ENCODE data around the gene TSPAN2. TPM values are rescaled to one million over a fixed set of nuclear protein-coding genes. Genes with fewer than 3 reads are reported as not detected.

The TSPAN2 gene
- polyA plus RNA-seq, 3 donors, result 3.5 to 20.6 (median 16.7) TPM

- H3K27me3 Mint-ChIP-seq (ENCODE audit: low read depth in 3 of 3), result peaks cover 0 to 1% (median 0%) of the 10 kb centered on the region in 3 donors
- 100% methylated on average over 1 of the region's 2 CpGs for WGBS (ENCODE audit: insufficient coverage)
- peaks cover 10% of the 10 kb centered on the region for H3K4me1 Mint-ChIP-seq
- Histone ChIP-seq H2AFZ (ENCODE audit: insufficient read depth, low read depth, low read length, poor library complexity, severe bottlenecking) (no peak overlapping the region), H4K20me1 (ENCODE audit: insufficient read depth, low read length) (no peaks in the 10 kb centered on the region), H3K4me3 (replicated peaks in 1 of 3; ENCODE audit: low read depth in 2 of 3, low read length in 3 of 3) (no peak overlapping the region), H3K27ac (ENCODE audit: low read depth in 1 of 2, low read length in 2 of 2) (no peak overlapping the region), H3K79me2 (ENCODE audit: insufficient read depth, low read length) (no peaks in the 10 kb centered on the region), H3K9ac (ENCODE audit: insufficient read depth, low read length, poor library complexity, severe bottlenecking) (no peak overlapping the region), H3K9me3 (replicated peaks in 1 of 2; ENCODE audit: control insufficient read depth in 1 of 2, insufficient read depth in 1 of 2, low read length in 2 of 2) (no peaks in the 10 kb centered on the region), H3K4me1 (ENCODE audit: control insufficient read depth in 1 of 2, insufficient read depth in 2 of 2, low read length in 2 of 2) (peaks cover 0 to 7% of the 10 kb centered on the region in 2 donors), H3K27me3 (ENCODE audit: control insufficient read depth in 2 of 2, insufficient read depth in 2 of 2, low read length in 2 of 2) (no peaks in the 10 kb centered on the region), H3K36me3 (replicated peaks in 1 of 2; ENCODE audit: control insufficient read depth in 1 of 2, insufficient read depth in 2 of 2, low read length in 2 of 2) (no peaks in the 10 kb centered on the region), H3K4me2 (replicated peaks; ENCODE audit: extremely low read depth, low read length, poor library complexity, severe bottlenecking) (no peak overlapping the region)
- H3K36me3 Mint-ChIP-seq, result no peaks in the 10 kb centered on the region
- peaks cover 2 to 6% (median 4%) of the 10 kb centered on the region in 7 donors for H3K9me3 Mint-ChIP-seq
- DNase-seq, result no peak
- intact Hi-C loops (cut with micrococcal nuclease), result no loop called here
- no peak overlapping the region for H3K27ac Mint-ChIP-seq
- no peak for TF ChIP-seq CTCF (IDR thresholded peaks at IDR 0.05)
- H3K4me3 Mint-ChIP-seq, result no peak overlapping the region
Observed at GRCh38 chr1:115013792-115014191, 75.5 kb downstream of the TSPAN2 start.

GRCh38 chr1:115012434-115012833 is 76.9 kb downstream of the TSPAN2 start:
- Mint-ChIP-seq H3K4me1 (peaks cover 10% of the 10 kb centered on the region), H3K36me3 (no peaks in the 10 kb centered on the region), H3K9me3 (peaks cover 0 to 4% (median 3%) of the 10 kb centered on the region in 7 donors), H3K27ac (no peak overlapping the region), H3K27me3 (ENCODE audit: low read depth in 3 of 3) (peaks cover 0 to 1% (median 0%) of the 10 kb centered on the region in 3 donors), H3K4me3 (no peak overlapping the region)
- Histone ChIP-seq H3K9ac (ENCODE audit: insufficient read depth, low read length, poor library complexity, severe bottlenecking) (no peak overlapping the region), H2AFZ (ENCODE audit: insufficient read depth, low read depth, low read length, poor library complexity, severe bottlenecking) (no peak overlapping the region), H3K4me2 (replicated peaks; ENCODE audit: extremely low read depth, low read length, poor library complexity, severe bottlenecking) (no peak overlapping the region), H3K4me3 (replicated peaks in 1 of 3; ENCODE audit: low read depth in 2 of 3, low read length in 3 of 3) (no peak overlapping the region), H3K27ac (ENCODE audit: low read depth in 1 of 2, low read length in 2 of 2) (no peak overlapping the region), H4K20me1 (ENCODE audit: insufficient read depth, low read length) (no peaks in the 10 kb centered on the region), H3K79me2 (ENCODE audit: insufficient read depth, low read length) (no peaks in the 10 kb centered on the region), H3K36me3 (replicated peaks in 1 of 2; ENCODE audit: control insufficient read depth in 1 of 2, insufficient read depth in 2 of 2, low read length in 2 of 2) (no peaks in the 10 kb centered on the region), H3K4me1 (ENCODE audit: control insufficient read depth in 1 of 2, insufficient read depth in 2 of 2, low read length in 2 of 2) (peaks cover 0 to 7% of the 10 kb centered on the region in 2 donors), H3K27me3 (ENCODE audit: control insufficient read depth in 2 of 2, insufficient read depth in 2 of 2, low read length in 2 of 2) (no peaks in the 10 kb centered on the region), H3K9me3 (replicated peaks in 1 of 2; ENCODE audit: control insufficient read depth in 1 of 2, insufficient read depth in 1 of 2, low read length in 2 of 2) (no peaks in the 10 kb centered on the region)
- no peak for TF ChIP-seq CTCF (IDR thresholded peaks at IDR 0.05)
- WGBS (ENCODE audit: insufficient coverage), result no CpG with 5 or more reads among the region's 1 CpG
- intact Hi-C loops (cut with micrococcal nuclease), result no loop called here
- no peak for DNase-seq

Measured in CD14-positive monocyte (primary cell).